ENCODE data around the gene FOXI3.

DNA sequence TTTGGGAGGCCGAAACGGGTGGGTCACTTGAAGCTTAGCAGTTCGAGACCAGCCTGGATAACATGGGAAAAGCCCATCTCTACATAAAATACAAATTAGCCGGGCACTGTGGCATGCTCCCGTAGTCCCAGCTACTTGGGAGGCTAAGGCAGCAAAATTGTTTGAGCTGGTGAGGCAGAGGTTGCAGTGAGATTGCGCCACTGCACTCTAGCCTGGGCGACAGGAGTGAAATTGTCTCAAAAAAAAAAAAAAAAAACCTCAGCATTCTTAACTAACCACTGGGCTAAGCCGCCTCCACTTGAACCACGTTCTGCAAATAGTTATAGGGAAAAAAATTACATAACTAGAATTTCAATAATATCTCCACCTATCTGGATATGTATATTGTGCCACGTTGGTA is 2.3 kb downstream of the FOXI3 start:
- TF ChIP-seq CTCF (IDR thresholded peaks at IDR 0.05) (no peak), POLR2A (IDR thresholded peaks at IDR 0.05) (no peak)

Measured in adrenal gland (tissue), 5 donors.